ENCODE measurements around the gene PLEKHD1. TPM values are rescaled to one million over a fixed set of nuclear protein-coding genes. Genes with fewer than 3 reads are reported as not detected.

Gene PLEKHD1
- total and polyA plus RNA-seq, 2 of the 8 experiments (the other 6 are each of a cell fraction or from before 2014, with no cell fraction given): 0.24 to 0.48 TPM

DNA sequence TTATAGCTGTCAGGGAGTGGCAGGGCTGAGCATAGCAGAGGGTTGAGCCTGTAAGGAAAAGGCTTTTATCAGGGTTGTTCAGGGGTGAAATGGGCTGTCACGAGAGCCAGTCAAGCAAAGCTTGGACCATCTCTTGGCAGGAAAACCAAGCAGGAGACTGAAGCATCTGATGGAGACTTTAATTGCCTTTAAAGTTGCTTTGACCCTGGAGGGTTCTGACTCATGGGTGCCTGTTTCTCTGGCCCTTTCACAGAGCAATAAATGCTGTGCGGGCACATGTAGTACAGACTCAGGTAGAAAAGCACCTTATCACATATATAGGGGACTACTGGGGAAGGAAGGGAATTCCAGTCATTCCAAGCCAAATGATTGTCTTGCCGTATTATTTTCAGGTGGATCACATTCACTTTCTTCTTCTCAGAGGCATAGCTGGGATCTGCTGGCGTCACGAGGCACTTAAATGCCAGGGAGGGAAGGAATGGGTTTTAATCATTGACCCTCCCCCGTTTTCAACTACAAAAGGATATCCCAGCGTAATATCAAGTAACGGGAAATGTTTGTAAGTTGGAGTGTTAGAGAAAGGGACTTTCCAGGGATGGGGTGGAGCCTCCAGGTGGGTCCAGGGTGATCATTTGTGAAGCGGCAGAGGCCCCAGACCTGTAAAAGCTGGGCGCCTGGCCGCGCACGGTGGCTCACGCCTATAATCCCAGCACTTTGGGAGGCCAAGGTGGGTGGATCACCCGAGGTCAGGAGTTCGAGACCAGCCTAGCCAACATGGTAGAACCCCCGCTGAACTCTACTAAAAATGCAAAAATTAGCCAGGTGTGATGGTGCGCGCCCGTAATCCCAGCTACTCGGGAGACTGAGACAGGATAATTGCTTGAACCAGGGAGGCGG is 34.9 kb downstream of the PLEKHD1 start:
- Histone ChIP-seq H4K91ac (replicated peaks; ENCODE audit: insufficient read length, low read length) (no peak overlapping the region), H2BK12ac (ENCODE audit: low read depth, low read length) (no peak overlapping the region), H2BK120ac (replicated peaks; ENCODE audit: low read depth, low read length) (no peak overlapping the region), H2AK5ac (ENCODE audit: low read depth, low read length) (no peak overlapping the region), H4K5ac (ENCODE audit: insufficient read length, low read depth, low read length) (no peak overlapping the region), H3K23me2 (ENCODE audit: low read depth, low read length) (no peaks in the 10 kb centered on the region), H3K9me3 (ENCODE audit: insufficient read depth in 2 of 2, low read depth in 1 of 2, low read length in 1 of 2) (no peaks in the 10 kb centered on the region), H4K8ac (ENCODE audit: extremely low read depth, insufficient read depth, low read length) (no peak overlapping the region; the same call in 1 of the 2 replicates), H4K20me1 (replicated peaks in 1 of 2; ENCODE audit: control insufficient read depth in 1 of 2, insufficient read depth in 2 of 2, low read length in 2 of 2) (no peaks in the 10 kb centered on the region), H2BK5ac (ENCODE audit: low read depth, low read length) (no peak overlapping the region), H3K14ac (ENCODE audit: insufficient read length) (no peak overlapping the region), H3K56ac (replicated peaks; ENCODE audit: insufficient read length, low read depth, low read length) (no peak overlapping the region), H3K79me1 (ENCODE audit: low read depth, low read length) (no peaks in the 10 kb centered on the region), H3K4me2 (ENCODE audit: insufficient read depth in 1 of 2, low read depth in 2 of 2, low read length in 2 of 2) (no peak overlapping the region), H3K79me2 (ENCODE audit: control insufficient read depth in 1 of 2, insufficient read depth in 2 of 2, low read length in 2 of 2) (no peaks in the 10 kb centered on the region), H3K4me1 (replicated peaks in 1 of 4; ENCODE audit: control insufficient read depth in 3 of 4, insufficient read depth in 4 of 4, low read length in 3 of 4) (peaks cover 0 to 7% (median 3%) of the 10 kb centered on the region in 4 experiments; a peak in 4 of 7 replicates), H3K36me3 (ENCODE audit: control insufficient read depth in 2 of 4, insufficient read depth in 4 of 4, low read length in 3 of 4) (no peaks in the 10 kb centered on the region), H3K9ac (replicated peaks in 1 of 4; ENCODE audit: extremely low read depth in 1 of 4, low read depth in 3 of 4, low read length in 3 of 4) (no peak overlapping the region), H3K23ac (ENCODE audit: insufficient read length) (no peak overlapping the region), H3K4me3 (ENCODE audit: extremely low read depth in 1 of 4, insufficient read depth in 2 of 4, low read depth in 3 of 4, low read length in 4 of 4) (no peak overlapping the region), H3K4ac (replicated peaks; ENCODE audit: insufficient read length, low read depth, low read length) (no peak overlapping the region), H2AFZ (ENCODE audit: low read length) (0 out of 2 replicates have a peak overlapping the region, but pooled peaks have one; percentile 43), H3K27ac (ENCODE audit: low read depth, low read length) (no peak overlapping the region), H3K18ac (ENCODE audit: extremely low read depth, low read length) (no peak overlapping the region), H2BK20ac (ENCODE audit: low read length) (no peak overlapping the region), H2BK15ac (ENCODE audit: low read length) (no peak overlapping the region), H3K27me3 (replicated peaks in 1 of 4; ENCODE audit: control insufficient read depth in 3 of 4, extremely low read depth in 1 of 4, insufficient read depth in 3 of 4, low read length in 3 of 4) (no peaks in the 10 kb centered on the region; a peak in 1 of 7 replicates)
- 90% methylated on average over 22 of the region's 22 CpGs; no CpG with 5 or more reads in 1 of the 2 experiments for WGBS, 2 experiments (ENCODE audit: extremely low coverage in 1 of 2, insufficient coverage in 1 of 2, insufficient read length in 1 of 2, insufficient replicate concordance in 2 of 2, low coverage in 1 of 2, low lambda C conversion rate in 2 of 2, missing lambda C conversion rate in 1 of 2)
- DNase-seq (ENCODE audit: low read depth in 1 of 2, low spot score in 2 of 2) (no peak), FAIRE-seq (no peak)
- TF ChIP-seq, protein P1, sequence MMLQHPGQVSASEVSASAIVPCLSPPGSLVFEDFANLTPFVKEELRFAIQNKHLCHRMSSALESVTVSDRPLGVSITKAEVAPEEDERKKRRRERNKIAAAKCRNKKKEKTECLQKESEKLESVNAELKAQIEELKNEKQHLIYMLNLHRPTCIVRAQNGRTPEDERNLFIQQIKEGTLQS (IDR thresholded peaks at IDR 0.05; ENCODE audit: insufficient read depth, low read depth, low read length): no peak
- TF ChIP-seq TEAD4 (IDR thresholded peaks at IDR 0.05; ENCODE audit: low read depth, low read length): 0 out of 2 replicates have a peak, but pooled peaks have one; percentile 20
- POLR2A ChIA-PET (ENCODE audit: partially characterized antibody): interaction anchor here (1.3 kb wide), 2 partner anchors 9 to 10 kb away, joined by 3 read pairs; no protein-coding TSS in a partner anchor
- CTCF ChIA-PET (ENCODE audit: partially characterized antibody): interaction anchor here (0.9 to 6.5 kb wide), 10 partner anchors 9 to 65 kb away, joined by 3 to 33 read pairs (median 8); no protein-coding TSS in a partner anchor
